AG10803 (cell line): ENCODE data around the gene TBC1D26.
"Not testable (repeated sequence)": the region's sequence is repeated elsewhere in the genome, so short reads cannot be mapped to it uniquely, and the experiment has no call there.

Experiments used
- DNase-seq: peaks from one replicate; pipeline ENCODE4 v3.0.0; 2010; ENCODE audit warnings: low read depth
- H3K4me3 ChIP-seq: 2 replicates; pipeline ENCODE4 v1.5.1; 2011; ENCODE audit warnings: mild to moderate bottlenecking, low read length, control low read depth
- CTCF ChIP-seq: conservative IDR thresholded peaks from 2 replicates; pipeline ENCODE4 v1.5.1; 2011; ENCODE audit warnings: mild to moderate bottlenecking, low read length, control low read depth, inconsistent platforms

The TBC1D26 gene

GRCh38 chr17:15738066-15738465, 6.0 kb downstream of the TBC1D26 start:
- TF ChIP-seq CTCF: no peak
- H3K4me3 ChIP-seq: no peak overlapping the region
- no peak for DNase-seq

GRCh38 chr17:15739259-15739658, 7.2 kb downstream of the TBC1D26 start:
- H3K4me3 ChIP-seq, DNase-seq: not testable (repeated sequence)

- not testable (repeated sequence) for H3K4me3 ChIP-seq
- peak; percentile 3 for DNase-seq
Observed at GRCh38 chr17:15740041-15740440, 8.0 kb downstream of the TBC1D26 start.

GRCh38 chr17:15740570-15741120, 8.6 kb downstream of the TBC1D26 start:
- no peak for DNase-seq
- no peak for TF ChIP-seq CTCF
- H3K4me3 ChIP-seq: no peak overlapping the region

GRCh38 chr17:15741624-15742023, 9.5 kb downstream of the TBC1D26 start:
- no peak overlapping the region for H3K4me3 ChIP-seq
- no peak for DNase-seq
- TF ChIP-seq CTCF: no peak

- no peak overlapping the region for H3K4me3 ChIP-seq
- no peak for DNase-seq
- TF ChIP-seq CTCF: no peak
Observed at GRCh38 chr17:15742051-15742795, 10.1 kb downstream of the TBC1D26 start.

- TF ChIP-seq CTCF: no peak
- DNase-seq: no peak
- H3K4me3 ChIP-seq: no peak overlapping the region
Observed at GRCh38 chr17:15742921-15743320, 10.8 kb downstream of the TBC1D26 start.

- TF ChIP-seq CTCF: no peak
- DNase-seq: no peak
- no peak overlapping the region for H3K4me3 ChIP-seq
Observed at GRCh38 chr17:15744074-15744676, 12.1 kb downstream of the TBC1D26 start.
